Duodenal mucosa (tissue), 2 donors: ENCODE data around the gene PPP1R1A.

Experiments
- H3K27ac ChIP-seq: one replicate; pipeline ENCODE4 v1.7.0; 2013; ENCODE audit warnings: low read depth, low read length
- H3K27me3 ChIP-seq, 2 donors: one replicate each; pipeline ENCODE4 v1.7.0; 2013; ENCODE audit warnings: low read length in 2 of 2, control low read depth in 1 of 2; ENCODE audit not compliant: insufficient read depth in 2 of 2, control insufficient read depth in 1 of 2
- H3K36me3 ChIP-seq, 2 donors: one replicate each; pipeline ENCODE4 v1.7.0; 2013; ENCODE audit warnings: low read length in 2 of 2, control low read depth in 1 of 2; ENCODE audit not compliant: insufficient read depth in 2 of 2, control insufficient read depth in 1 of 2
- H3K4me1 ChIP-seq, 2 donors: one replicate each; pipeline ENCODE4 v1.7.0; 2013; ENCODE audit warnings: low read length in 2 of 2, control low read depth in 1 of 2; ENCODE audit not compliant: insufficient read depth in 2 of 2, control insufficient read depth in 1 of 2
- H3K4me3 ChIP-seq, 2 donors: one replicate each; pipeline ENCODE4 v1.7.0; 2013; ENCODE audit warnings: low read length in 2 of 2, low read depth in 1 of 2
- H3K9ac ChIP-seq, 2 donors: one replicate each; pipeline ENCODE4 v1.7.0; 2013; ENCODE audit warnings: low read length in 2 of 2, low read depth in 1 of 2
- H3K9me3 ChIP-seq, 2 donors: one replicate each; pipeline ENCODE4 v1.7.0; 2013; ENCODE audit warnings: low read length in 2 of 2, control low read depth in 1 of 2; ENCODE audit not compliant: control insufficient read depth in 1 of 2

PPP1R1A gene

GRCh38 chr12:54543526-54543925 lies 44.9 kb downstream of the PPP1R1A start:
- H3K27ac ChIP-seq = no peak overlapping the region

DNA sequence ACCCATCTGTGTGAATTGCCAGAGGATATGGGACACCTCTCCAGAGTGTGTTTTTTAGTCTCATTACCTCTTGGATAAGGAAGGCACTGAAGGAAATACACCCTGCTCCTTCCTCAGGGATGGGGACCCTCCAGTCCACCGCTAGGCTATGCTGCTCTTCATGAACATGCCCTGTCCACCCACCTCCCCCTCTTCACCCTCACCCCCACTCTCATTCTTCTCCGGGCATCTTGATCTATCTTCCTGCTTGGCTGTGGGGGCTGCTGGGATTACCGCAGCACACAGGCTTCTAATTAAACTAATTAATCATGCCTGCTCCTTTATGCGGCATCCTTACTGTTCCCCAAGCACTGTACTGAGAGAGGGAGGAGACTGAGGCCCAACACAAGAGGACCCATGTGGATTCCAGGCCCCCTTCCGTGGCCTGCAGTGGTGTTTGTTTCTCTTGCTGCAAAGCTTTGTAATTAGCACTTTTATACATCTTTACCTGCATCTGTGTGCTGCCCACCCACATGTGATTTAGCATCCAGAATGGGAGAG lies 46.6 kb downstream of the PPP1R1A start:
- peaks cover 0 to 28% of the 10 kb centered on the region in 2 donors for H3K36me3 ChIP-seq
- H3K9me3 ChIP-seq = no peaks in the 10 kb centered on the region
- H3K4me1 ChIP-seq = no peaks in the 10 kb centered on the region
- H3K27ac ChIP-seq = no peak overlapping the region
- no peaks in the 10 kb centered on the region for H3K27me3 ChIP-seq
- no peak overlapping the region for H3K9ac ChIP-seq
- H3K4me3 ChIP-seq = no peak overlapping the region

More at GRCh38 chr12:54543526-54543925, 44.9 kb downstream of the PPP1R1A start:
- Histone ChIP-seq H3K9ac (no peak overlapping the region), H3K27me3 (peaks cover 3 to 4% of the 10 kb centered on the region in 2 donors), H3K9me3 (no peaks in the 10 kb centered on the region), H3K36me3 (peaks cover 0 to 20% of the 10 kb centered on the region in 2 donors), H3K4me3 (no peak overlapping the region), H3K4me1 (no peaks in the 10 kb centered on the region)

- Histone ChIP-seq H3K4me3 (no peak overlapping the region), H3K36me3 (peaks cover 3 to 39% of the 10 kb centered on the region in 2 donors), H3K9ac (no peak overlapping the region), H3K4me1 (no peaks in the 10 kb centered on the region), H3K27me3 (no peaks in the 10 kb centered on the region), H3K9me3 (no peaks in the 10 kb centered on the region), H3K27ac (no peak overlapping the region)
Measured at GRCh38 chr12:54538136-54538700, 50.2 kb downstream of the PPP1R1A start.

- Histone ChIP-seq H3K27me3 (no peaks in the 10 kb centered on the region), H3K9me3 (no peaks in the 10 kb centered on the region), H3K4me1 (no peaks in the 10 kb centered on the region), H3K4me3 (no peak overlapping the region), H3K9ac (no peak overlapping the region), H3K36me3 (peaks cover 3 to 48% of the 10 kb centered on the region in 2 donors), H3K27ac (no peak overlapping the region)
Measured at GRCh38 chr12:54535474-54535873, 53.0 kb downstream of the PPP1R1A start.

GRCh38 chr12:54529581-54529980 lies 58.9 kb downstream of the PPP1R1A start:
- H3K4me3 ChIP-seq = no peak overlapping the region
- H3K9me3 ChIP-seq = no peaks in the 10 kb centered on the region
- H3K4me1 ChIP-seq = no peaks in the 10 kb centered on the region
- peaks cover 7 to 51% of the 10 kb centered on the region in 2 donors for H3K36me3 ChIP-seq
- no peak overlapping the region for H3K9ac ChIP-seq
- H3K27me3 ChIP-seq = no peaks in the 10 kb centered on the region
- H3K27ac ChIP-seq = no peak overlapping the region
